SK-N-SH treated with all-trans-retinoic acid at 6 μM for 48 hours (cell line): ENCODE data around the gene ROBO3.

Experiments
- ATAC-seq: fragments of 200-7000 bp; cut with Tn5 transposase; 3 replicates; pipeline ENCODE4 v1.9.1; 2020; ENCODE audit warnings: mild to moderate bottlenecking, moderate library complexity
- ARNTL ChIP-seq: fragments of 450-650 bp; formaldehyde crosslinking; IDR thresholded peaks from 2 replicates; pipeline ENCODE4 v1.5.0; 2020; ENCODE audit warnings: low read depth, mild to moderate bottlenecking, moderate library complexity, borderline replicate concordance
- BACH2 ChIP-seq: fragments of 250-450 bp; sonication (Bioruptor Pico); IDR thresholded peaks from 2 replicates; pipeline ENCODE4 v1.9.0; 2021; ENCODE audit warnings: mild to moderate bottlenecking, borderline replicate concordance
- CREB5 ChIP-seq: fragments of 250-450 bp; sonication (Bioruptor Pico); IDR thresholded peaks from 2 replicates; pipeline ENCODE4 v1.5.1; 2020; ENCODE audit warnings: low read depth, mild to moderate bottlenecking, moderate library complexity
- CSDC2 ChIP-seq: fragments of 250-450 bp; sonication (Bioruptor Pico); IDR thresholded peaks from 2 replicates; pipeline ENCODE4 v1.5.0; 2020; ENCODE audit warnings: mild to moderate bottlenecking, moderate library complexity
- CSRNP3 ChIP-seq: fragments of 250-450 bp; sonication (Bioruptor Pico); IDR thresholded peaks from 2 replicates; pipeline ENCODE4 v1.5.1; 2021; ENCODE audit warnings: mild to moderate bottlenecking, moderate library complexity
- ESRRG ChIP-seq: fragments of 250-450 bp; sonication (Bioruptor Pico); IDR thresholded peaks from 2 replicates; pipeline ENCODE4 v1.6.1; 2021; ENCODE audit warnings: mild to moderate bottlenecking
- GLIS3 ChIP-seq: fragments of 250-450 bp; sonication (Bioruptor Pico); IDR thresholded peaks from 2 replicates; pipeline ENCODE4 v1.5.0; 2020; ENCODE audit warnings: mild to moderate bottlenecking, moderate library complexity
- OSR1 ChIP-seq: fragments of 250-450 bp; sonication (Bioruptor Pico); IDR thresholded peaks from 2 replicates; pipeline ENCODE4 v1.8.0; 2022; ENCODE audit warnings: moderate library complexity, mild to moderate bottlenecking, inconsistent platforms
- PATZ1 ChIP-seq: fragments of 250-450 bp; sonication (Bioruptor Pico); IDR thresholded peaks from 2 replicates; pipeline ENCODE4 v1.8.0; 2020; ENCODE audit warnings: mild to moderate bottlenecking, moderate library complexity, borderline replicate concordance
- POU6F1 ChIP-seq: fragments of 250-450 bp; sonication (Bioruptor Pico); IDR thresholded peaks from 2 replicates; pipeline ENCODE4 v1.8.0; 2021; ENCODE audit warnings: low read depth, mild to moderate bottlenecking, moderate library complexity, borderline replicate concordance
- RARB ChIP-seq: fragments of 250-450 bp; sonication (Bioruptor Pico); IDR thresholded peaks from 2 replicates; pipeline ENCODE4 v1.8.0; 2021; ENCODE audit warnings: mild to moderate bottlenecking, moderate library complexity
- SNAI2 ChIP-seq: fragments of 250-450 bp; sonication (Bioruptor Pico); IDR thresholded peaks from 2 replicates; pipeline ENCODE4 v1.5.0; 2020; ENCODE audit warnings: mild to moderate bottlenecking, moderate library complexity
- TCF4 ChIP-seq: fragments of 250-450 bp; sonication (Bioruptor Pico); IDR thresholded peaks from 2 replicates; pipeline ENCODE4 v1.8.0; 2021; ENCODE audit warnings: mild to moderate bottlenecking, moderate library complexity, borderline replicate concordance
- TSHZ2 ChIP-seq: fragments of 250-450 bp; sonication (Bioruptor Pico); IDR thresholded peaks from 2 replicates; pipeline ENCODE4 v1.5.0; 2020; ENCODE audit warnings: mild to moderate bottlenecking, moderate library complexity
- ZC3H10 ChIP-seq: fragments of 250-450 bp; sonication (Bioruptor Pico); IDR thresholded peaks from 2 replicates; pipeline ENCODE4 v1.5.1; 2021; ENCODE audit warnings: mild to moderate bottlenecking, moderate library complexity
- ZFP3 ChIP-seq: fragments of 250-450 bp; sonication (Bioruptor Pico); IDR thresholded peaks from 2 replicates; pipeline ENCODE4 v1.5.0; 2020; ENCODE audit warnings: mild to moderate bottlenecking, moderate library complexity
- ZFP30 ChIP-seq: fragments of 450-650 bp; formaldehyde crosslinking; IDR thresholded peaks from 2 replicates; pipeline ENCODE4 v1.5.0; 2022; ENCODE audit warnings: mild to moderate bottlenecking, moderate library complexity
- ZNF565 ChIP-seq: fragments of 450-650 bp; formaldehyde crosslinking; conservative IDR thresholded peaks from 2 replicates; pipeline ENCODE4 v1.5.0; 2020; ENCODE audit warnings: low read depth, mild to moderate bottlenecking, moderate library complexity
- ZNF70 ChIP-seq: fragments of 450-650 bp; formaldehyde crosslinking; IDR thresholded peaks from 2 replicates; pipeline ENCODE4 v1.5.0; 2020; ENCODE audit warnings: mild to moderate bottlenecking, moderate library complexity
- ZNF8 ChIP-seq: fragments of 450-650 bp; formaldehyde crosslinking; IDR thresholded peaks from 2 replicates; pipeline ENCODE4 v1.5.0; 2020; ENCODE audit warnings: mild to moderate bottlenecking, moderate library complexity

Gene ROBO3

GRCh38 chr11:124840666-124841065 is 24.6 kb upstream of the ROBO3 start (continued):
- TF ChIP-seq PATZ1 (CRISPR knock-in tag) (no peak), ARNTL (CRISPR knock-in tag) (no peak), POU6F1 (no peak), RARB (CRISPR knock-in tag) (no peak), BACH2 (no peak), GLIS3 (CRISPR knock-in tag) (no peak)

GRCh38 chr11:124841201-124841600 is 24.0 kb upstream of the ROBO3 start:
- TF ChIP-seq CREB5 (CRISPR knock-in tag) (no peak), TSHZ2 (CRISPR knock-in tag) (no peak), ZFP30 (no peak), SNAI2 (CRISPR knock-in tag) (no peak), CSRNP3 (CRISPR knock-in tag) (no peak), ZNF565 (CRISPR knock-in tag) (no peak), POU6F1 (no peak), CSDC2 (CRISPR knock-in tag) (no peak), ZC3H10 (CRISPR knock-in tag) (no peak), BACH2 (no peak), RARB (CRISPR knock-in tag) (no peak), TCF4 (no peak)
- no peak for ATAC-seq

- no peak for ATAC-seq
- no peak for TF ChIP-seq ZNF70 (CRISPR knock-in tag)
- no peak for TF ChIP-seq ESRRG (CRISPR knock-in tag)
- TF ChIP-seq POU6F1, result no peak
- TF ChIP-seq BACH2, result no peak
- TF ChIP-seq PATZ1 (CRISPR knock-in tag), result no peak
- TF ChIP-seq OSR1 (CRISPR knock-in tag), result no peak
- TF ChIP-seq CSDC2 (CRISPR knock-in tag), result no peak
- no peak for TF ChIP-seq GLIS3 (CRISPR knock-in tag)
- no peak for TF ChIP-seq TSHZ2 (CRISPR knock-in tag)
- TF ChIP-seq ZFP3 (CRISPR knock-in tag), result no peak
- no peak for TF ChIP-seq ZFP30
- no peak for TF ChIP-seq ZNF8 (CRISPR knock-in tag)
- no peak for TF ChIP-seq RARB (CRISPR knock-in tag)
- TF ChIP-seq ZNF565 (CRISPR knock-in tag), result no peak
These were observed 23.4 kb upstream of the ROBO3 start for GRCh38 chr11:124841840-124842239.
